CD14-positive monocyte (primary cell): ENCODE results near the gene PDC. TPM values are rescaled to one million over a fixed set of nuclear protein-coding genes. Genes with fewer than 3 reads are reported as not detected.
"Not testable (repeated sequence)": the region's sequence is repeated elsewhere in the genome, so short reads cannot be mapped to it uniquely, and the experiment has no call there.

ENCODE experiments used
- DNase-seq, 3 donors: peaks; one replicate each; pipeline ENCODE4 v3.0.0-alpha.2; 2011 to 2022
- H2AFZ ChIP-seq: 2 replicates; pipeline ENCODE4 v1.6.0; 2012; ENCODE audit warnings: mild to moderate bottlenecking, low read depth, low read length, inconsistent platforms; ENCODE audit not compliant: insufficient read depth, poor library complexity, severe bottlenecking
- H3K27ac ChIP-seq, 2 donors: 1 replicate in 1 of 2; 2 replicates in 1 of 2; pipeline ENCODE4 v1.5.1; 2012 to 2013; ENCODE audit warnings: low read length in 2 of 2, control low read depth in 1 of 2, inconsistent platforms in 1 of 2, low read depth in 1 of 2, mild to moderate bottlenecking in 1 of 2
- H3K27me3 ChIP-seq, 2 donors: one replicate each; pipeline versions ENCODE4 v1.6.0 to v1.6.1; 2011 to 2013; ENCODE audit warnings: low read length in 2 of 2; ENCODE audit not compliant: control insufficient read depth in 2 of 2, insufficient read depth in 2 of 2
- H3K36me3 ChIP-seq, 2 donors: replicated peaks in 1 of 2; 1 replicate in 1 of 2; 2 replicates in 1 of 2; pipeline versions ENCODE4 v1.5.1 to v1.6.1; 2012 to 2013; ENCODE audit warnings: low read length in 2 of 2, control low read depth in 1 of 2, inconsistent platforms in 1 of 2, mild to moderate bottlenecking in 1 of 2; ENCODE audit not compliant: insufficient read depth in 2 of 2, control insufficient read depth in 1 of 2
- H3K4me1 ChIP-seq, 2 donors: 1 replicate in 1 of 2; 2 replicates in 1 of 2; pipeline versions ENCODE4 v1.5.1 to v1.6.1; 2012 to 2013; ENCODE audit warnings: low read length in 2 of 2, control low read depth in 1 of 2, inconsistent platforms in 1 of 2, mild to moderate bottlenecking in 1 of 2, moderate library complexity in 1 of 2; ENCODE audit not compliant: insufficient read depth in 2 of 2, control insufficient read depth in 1 of 2
- H3K4me2 ChIP-seq: replicated peaks from 2 replicates; pipeline ENCODE3; 2012; ENCODE audit warnings: low read length, moderate library complexity, mild to moderate bottlenecking; ENCODE audit not compliant: poor library complexity, severe bottlenecking; ENCODE audit errors: extremely low read depth
- H3K4me3 ChIP-seq, 3 experiments: fragments of 200-600 bp in 1 of 3; sonication (generic) in 1 of 3; replicated peaks in 1 of 3; 1 replicate in 2 of 3; 2 replicates in 1 of 3; pipeline ENCODE4 v1.5.1; 2011 to 2013; ENCODE audit warnings: low read length in 3 of 3, mild to moderate bottlenecking in 3 of 3, control low read depth in 2 of 3, low read depth in 2 of 3, inconsistent platforms in 1 of 3, moderate library complexity in 1 of 3
- H3K79me2 ChIP-seq: 2 replicates; pipeline ENCODE4 v1.6.0; 2012; ENCODE audit warnings: mild to moderate bottlenecking, control low read depth, inconsistent platforms, low read length, moderate library complexity; ENCODE audit not compliant: insufficient read depth
- H3K9ac ChIP-seq: 2 replicates; pipeline ENCODE4 v1.6.0; 2017; ENCODE audit warnings: low read length, mild to moderate bottlenecking; ENCODE audit not compliant: insufficient read depth, poor library complexity, severe bottlenecking
- H3K9me3 ChIP-seq, 2 donors: replicated peaks in 1 of 2; 1 replicate in 1 of 2; 2 replicates in 1 of 2; pipeline versions ENCODE4 v1.5.1 to v1.6.1; 2012 to 2013; ENCODE audit warnings: low read length in 2 of 2, control low read depth in 1 of 2; ENCODE audit not compliant: control insufficient read depth in 1 of 2, insufficient read depth in 1 of 2
- H4K20me1 ChIP-seq: 2 replicates; pipeline ENCODE4 v1.6.0; 2012; ENCODE audit warnings: mild to moderate bottlenecking, low read length, control low read depth, moderate library complexity; ENCODE audit not compliant: insufficient read depth
- H3K27ac Mint-ChIP-seq, 7 donors: one replicate each; pipeline ENCODE4 v1.8.0; 2020; ENCODE audit warnings: mild to moderate bottlenecking in 7 of 7, mixed read lengths in 7 of 7, moderate library complexity in 6 of 7, inconsistent platforms in 2 of 7
- H3K27me3 Mint-ChIP-seq, 3 donors: one replicate each; pipeline ENCODE4 v1.8.0; 2021 to 2022; ENCODE audit warnings: low read depth in 3 of 3, mild to moderate bottlenecking in 3 of 3, mixed read lengths in 3 of 3, moderate library complexity in 3 of 3, inconsistent platforms in 1 of 3
- H3K36me3 Mint-ChIP-seq, 2 donors: one replicate each; pipeline ENCODE4 v1.8.0; 2020; ENCODE audit warnings: mixed read lengths in 2 of 2, inconsistent platforms in 1 of 2, mild to moderate bottlenecking in 1 of 2
- H3K4me1 Mint-ChIP-seq: one replicate; pipeline ENCODE4 v1.8.0; 2020; ENCODE audit warnings: mild to moderate bottlenecking, mixed read lengths
- H3K4me3 Mint-ChIP-seq, 2 donors: one replicate each; pipeline ENCODE4 v1.8.0; 2020; ENCODE audit warnings: mild to moderate bottlenecking in 2 of 2, mixed read lengths in 2 of 2, moderate library complexity in 1 of 2
- H3K9me3 Mint-ChIP-seq, 7 donors: one replicate each; pipeline ENCODE4 v1.8.0; 2020 to 2022; ENCODE audit warnings: mixed read lengths in 7 of 7, mild to moderate bottlenecking in 6 of 7, moderate library complexity in 6 of 7, inconsistent platforms in 2 of 7
- WGBS: methylation state at CpG from one replicate; pipeline ENCODE4 v1.1.5; 2013; ENCODE audit warnings: missing lambda C conversion rate; ENCODE audit not compliant: insufficient coverage; 5-methylcytosine and 5-hydroxymethylcytosine counted together
- intact Hi-C, 2 donors: fragments of 100-400 bp; cut with micrococcal nuclease; formaldehyde crosslinking; loops; one replicate each; pipeline versions ENCODE4 v1.15.0 to v1.15.1; 2023
- polyA plus RNA-seq, 3 donors: library from polyadenylated mRNA; depleted of rRNA in 1 of 3; unstranded in 2 of 3; stranded (reverse) in 1 of 3; fragments of 300-500 nt in 2 of 3; fragments of >200 nt in 1 of 3; fragmentation: Illumina TruSeq in 2 of 3; gene quantifications; 1 replicate in 2 of 3; 2 replicates in 1 of 3; pipeline ENCODE4 v1.2.3, GENCODE V29; 2012 to 2021
- TF ChIP-seq, protein P1 (sequence below): fragments of 200-600 bp; IDR thresholded peaks from one replicate; pipeline ENCODE4 v1.8.0; 2022; ENCODE audit warnings: antibody characterized with exemption, mild to moderate bottlenecking

PDC gene
- polyA plus RNA-seq, 3 donors, result not detected

DNA sequence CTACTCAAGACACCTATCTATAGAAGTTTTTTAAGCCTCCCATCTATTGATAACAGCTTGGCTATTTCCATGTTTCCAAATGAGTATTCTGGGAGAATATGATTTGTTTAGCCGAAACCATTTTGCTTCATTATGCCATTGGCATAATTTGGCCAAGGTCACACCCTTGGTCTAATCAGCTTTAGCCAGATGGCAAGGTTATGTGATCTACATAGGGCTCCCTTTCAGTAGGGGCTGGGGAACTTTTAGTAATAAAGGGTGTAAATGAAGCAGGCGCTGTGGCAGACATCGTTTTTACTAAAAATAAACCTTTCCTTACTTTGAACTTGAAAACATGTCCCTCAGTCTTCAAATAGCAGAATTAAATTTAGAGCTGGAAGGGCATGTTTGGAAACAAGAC, 3.0 kb upstream of the PDC start:
- Histone ChIP-seq H3K9me3 (peaks cover 0 to 4% of the 10 kb centered on the region in 2 donors), H3K27ac (no peak overlapping the region), H4K20me1 (no peaks in the 10 kb centered on the region), H3K36me3 (no peaks in the 10 kb centered on the region), H2AFZ (no peak overlapping the region), H3K9ac (no peak overlapping the region), H3K79me2 (no peaks in the 10 kb centered on the region), H3K4me3 (no peak overlapping the region), H3K4me1 (no peaks in the 10 kb centered on the region), H3K27me3 (no peaks in the 10 kb centered on the region), H3K4me2 (no peak overlapping the region)
- DNase-seq, result no peak
- whole genome bisulfite sequencing, result no CpG with 5 or more reads among the region's 3 CpGs
- Mint-ChIP-seq H3K27me3 (peaks cover 0 to 3% (median 1%) of the 10 kb centered on the region in 3 donors), H3K4me1 (peaks cover 3% of the 10 kb centered on the region), H3K36me3 (peaks cover 0 to 2% of the 10 kb centered on the region in 2 donors), H3K4me3 (no peak overlapping the region), H3K9me3 (peaks cover 2 to 16% (median 5%) of the 10 kb centered on the region in 7 donors), H3K27ac (no peak overlapping the region)
- TF ChIP-seq, protein P1, sequence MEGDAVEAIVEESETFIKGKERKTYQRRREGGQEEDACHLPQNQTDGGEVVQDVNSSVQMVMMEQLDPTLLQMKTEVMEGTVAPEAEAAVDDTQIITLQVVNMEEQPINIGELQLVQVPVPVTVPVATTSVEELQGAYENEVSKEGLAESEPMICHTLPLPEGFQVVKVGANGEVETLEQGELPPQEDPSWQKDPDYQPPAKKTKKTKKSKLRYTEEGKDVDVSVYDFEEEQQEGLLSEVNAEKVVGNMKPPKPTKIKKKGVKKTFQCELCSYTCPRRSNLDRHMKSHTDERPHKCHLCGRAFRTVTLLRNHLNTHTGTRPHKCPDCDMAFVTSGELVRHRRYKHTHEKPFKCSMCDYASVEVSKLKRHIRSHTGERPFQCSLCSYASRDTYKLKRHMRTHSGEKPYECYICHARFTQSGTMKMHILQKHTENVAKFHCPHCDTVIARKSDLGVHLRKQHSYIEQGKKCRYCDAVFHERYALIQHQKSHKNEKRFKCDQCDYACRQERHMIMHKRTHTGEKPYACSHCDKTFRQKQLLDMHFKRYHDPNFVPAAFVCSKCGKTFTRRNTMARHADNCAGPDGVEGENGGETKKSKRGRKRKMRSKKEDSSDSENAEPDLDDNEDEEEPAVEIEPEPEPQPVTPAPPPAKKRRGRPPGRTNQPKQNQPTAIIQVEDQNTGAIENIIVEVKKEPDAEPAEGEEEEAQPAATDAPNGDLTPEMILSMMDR, result no peak
- intact Hi-C loops, result no loop called here

GRCh38 chr1:186463511-186463910, 2.6 kb upstream of the PDC start:
- H3K27me3 ChIP-seq, result no peaks in the 10 kb centered on the region
- 100% methylated on average over 2 of the region's 5 CpGs for WGBS
- DNase-seq, result no peak
- H3K4me3 Mint-ChIP-seq, result no peak overlapping the region
- no peak overlapping the region for H2AFZ ChIP-seq
- no peak overlapping the region for H3K4me3 ChIP-seq
- peaks cover 0 to 2% of the 10 kb centered on the region in 2 donors for H3K36me3 Mint-ChIP-seq
- H3K9me3 Mint-ChIP-seq, result peaks cover 2 to 16% (median 5%) of the 10 kb centered on the region in 7 donors
- H3K4me2 ChIP-seq, result no peak overlapping the region
- intact Hi-C loops, result no loop called here
- peaks cover 0 to 3% (median 1%) of the 10 kb centered on the region in 3 donors for H3K27me3 Mint-ChIP-seq
- H3K9ac ChIP-seq, result no peak overlapping the region
- TF ChIP-seq, protein P1, result no peak
- peaks cover 3% of the 10 kb centered on the region for H3K4me1 Mint-ChIP-seq
- H3K4me1 ChIP-seq, result no peaks in the 10 kb centered on the region
- no peaks in the 10 kb centered on the region for H4K20me1 ChIP-seq
- H3K36me3 ChIP-seq, result no peaks in the 10 kb centered on the region
- no peaks in the 10 kb centered on the region for H3K79me2 ChIP-seq
- peaks cover 0 to 4% of the 10 kb centered on the region in 2 donors for H3K9me3 ChIP-seq
- no peak overlapping the region for H3K27ac ChIP-seq
- no peak overlapping the region for H3K27ac Mint-ChIP-seq

GRCh38 chr1:186459161-186459560, 1.8 kb downstream of the PDC start:
- H2AFZ ChIP-seq, H3K36me3 ChIP-seq, H3K9me3 Mint-ChIP-seq, H3K79me2 ChIP-seq, H3K27ac ChIP-seq, H3K27me3 ChIP-seq, H3K4me3 Mint-ChIP-seq, H3K9ac ChIP-seq, H3K36me3 Mint-ChIP-seq, H3K4me2 ChIP-seq, H3K9me3 ChIP-seq, H3K27ac Mint-ChIP-seq, H3K4me3 ChIP-seq, intact Hi-C loops, DNase-seq, H4K20me1 ChIP-seq, H3K27me3 Mint-ChIP-seq: not testable (repeated sequence)
- H3K4me1 Mint-ChIP-seq, result peaks cover 18% of the 10 kb centered on the region
- 100% methylated on average over 2 of the region's 14 CpGs for WGBS
- peaks cover 8 to 18% of the 10 kb centered on the region in 2 donors for H3K4me1 ChIP-seq
